Spinal cord (tissue), 10 donors: Measurements from ENCODE around the gene SLC25A11. TPM values are rescaled to one million over a fixed set of nuclear protein-coding genes. Genes with fewer than 3 reads are reported as not detected.
A peak's percentile ranks its signal among the peaks of the same experiment; 100 is the strongest.

Experiments
- DNase-seq, 6 donors: peaks; one replicate each; pipeline versions ENCODE4 v3.0.0 to v3.0.0-alpha.2; 2013 to 2015; ENCODE audit warnings: low spot score in 6 of 6, low read depth in 4 of 6
- H3K27ac ChIP-seq: one replicate; pipeline ENCODE4 v1.5.1; 2013; ENCODE audit warnings: low read depth, low read length, control low read depth
- H3K27me3 ChIP-seq: one replicate; pipeline ENCODE4 v1.6.1; 2013; ENCODE audit warnings: low read length; ENCODE audit not compliant: control insufficient read depth, insufficient read depth
- H3K36me3 ChIP-seq: one replicate; pipeline ENCODE4 v1.6.1; 2013; ENCODE audit warnings: low read length; ENCODE audit not compliant: control insufficient read depth, insufficient read depth
- H3K4me1 ChIP-seq: one replicate; pipeline ENCODE4 v1.6.1; 2013; ENCODE audit warnings: low read length; ENCODE audit not compliant: control insufficient read depth, insufficient read depth
- H3K4me3 ChIP-seq: one replicate; pipeline ENCODE4 v1.5.1; 2013; ENCODE audit warnings: low read depth, low read length, control low read depth
- H3K9me3 ChIP-seq: one replicate; pipeline ENCODE4 v1.6.1; 2013; ENCODE audit warnings: low read length; ENCODE audit not compliant: control insufficient read depth, insufficient read depth
- WGBS: methylation state at CpG from one replicate; pipeline ENCODE4 v1.1.5; 2013; ENCODE audit warnings: missing lambda C conversion rate; ENCODE audit not compliant: insufficient coverage; 5-methylcytosine and 5-hydroxymethylcytosine counted together
- polyA plus RNA-seq, 2 donors: library from polyadenylated mRNA; unstranded; fragments of 120-200 nt; gene quantifications; one replicate each; pipeline ENCODE4 v1.2.1, GENCODE V29; 2013; ENCODE audit not compliant: insufficient read length in 2 of 2
- total RNA-seq, 2 donors: library from RNA; depleted of rRNA in 1 of 2; stranded (reverse); fragments of 120-200 nt in 1 of 2; fragments of >200 nt in 1 of 2; gene quantifications; one replicate each; pipeline versions ENCODE4 v1.2.3 to v1.2.4, GENCODE V29; 2013 to 2014
- donor health status: healthy.

The SLC25A11 gene
- total and polyA plus RNA-seq, 4 donors, result 57.2 to 95.2 (median 73.5) TPM

GRCh38 chr17:4903051-4903818 is 36.6 kb downstream of the SLC25A11 start, which contains the start of gene CHRNE:
CHRNE (minus strand) TSS chr17:4903098; CDS start chr17:4903063, 35 bp downstream.
- peak in 5 of 6 donors; percentile 64 to 96 (median 71) for DNase-seq

GRCh38 chr17:4902540-4902939 is 37.3 kb downstream of the SLC25A11 start:
- Histone ChIP-seq H3K27me3 (peaks cover 41% of the 10 kb centered on the region), H3K36me3 (peaks cover 34% of the 10 kb centered on the region), H3K4me1 (peaks cover 52% of the 10 kb centered on the region), H3K4me3 (no peak overlapping the region), H3K27ac (no peak overlapping the region), H3K9me3 (no peaks in the 10 kb centered on the region)
- WGBS, result 76% methylated on average over 4 of the region's 8 CpGs
- no peak for DNase-seq

More at GRCh38 chr17:4903051-4903818, 36.6 kb downstream of the SLC25A11 start, which contains the start of gene CHRNE:
- H3K27ac ChIP-seq, result no peak within 1 kb of the TSS
- H3K4me3 ChIP-seq, result no peak within 1 kb of the TSS
- H3K9me3 ChIP-seq, result no peaks in the 10 kb centered on the region
- WGBS, result 32% methylated on average over 7 of the region's 10 CpGs
- H3K4me1 ChIP-seq, result peaks cover 54% of the 10 kb centered on the region
- peaks cover 28% of the 10 kb centered on the region for H3K36me3 ChIP-seq
- peaks cover 40% of the 10 kb centered on the region for H3K27me3 ChIP-seq

GRCh38 chr17:4901648-4902344 is 38.0 kb downstream of the SLC25A11 start:
- 48% methylated on average over 39 of the region's 48 CpGs for WGBS
- Histone ChIP-seq H3K9me3 (no peaks in the 10 kb centered on the region), H3K27ac (no peak overlapping the region), H3K4me1 (peaks cover 52% of the 10 kb centered on the region), H3K4me3 (no peak overlapping the region), H3K36me3 (peaks cover 42% of the 10 kb centered on the region), H3K27me3 (peaks cover 41% of the 10 kb centered on the region)
- peak in 2 of 6 donors; percentile 39 to 41 for DNase-seq

- no peaks in the 10 kb centered on the region for H3K9me3 ChIP-seq
- peaks cover 41% of the 10 kb centered on the region for H3K27me3 ChIP-seq
- H3K36me3 ChIP-seq, result peaks cover 48% of the 10 kb centered on the region
- H3K4me3 ChIP-seq, result peak overlapping the region; percentile 5
- WGBS, result 41% methylated on average over 37 of the region's 37 CpGs
- no peak overlapping the region for H3K27ac ChIP-seq
- no peak for DNase-seq
- peaks cover 52% of the 10 kb centered on the region for H3K4me1 ChIP-seq
These were observed 38.7 kb downstream of the SLC25A11 start for GRCh38 chr17:4901108-4901647.

- WGBS, result 15% methylated on average over 63 of the region's 65 CpGs
- H3K4me3 ChIP-seq, result peak overlapping the region; percentile 40
- no peaks in the 10 kb centered on the region for H3K9me3 ChIP-seq
- peaks cover 41% of the 10 kb centered on the region for H3K27me3 ChIP-seq
- peaks cover 55% of the 10 kb centered on the region for H3K36me3 ChIP-seq
- H3K27ac ChIP-seq, result no peak overlapping the region
- DNase-seq, result peak in 2 of 6 donors; percentile 38 to 79
- H3K4me1 ChIP-seq, result peaks cover 52% of the 10 kb centered on the region
These were observed 39.4 kb downstream of the SLC25A11 start for GRCh38 chr17:4900231-4901107.

- Histone ChIP-seq H3K4me1 (peaks cover 52% of the 10 kb centered on the region), H3K4me3 (peak within 1 kb of the TSS; percentile 40), H3K27me3 (peaks cover 41% of the 10 kb centered on the region), H3K36me3 (peaks cover 64% of the 10 kb centered on the region), H3K27ac (no peak within 1 kb of the TSS), H3K9me3 (no peaks in the 10 kb centered on the region)
- 13% methylated on average over 52 of the region's 60 CpGs for WGBS
- DNase-seq, result peak in 3 of 6 donors; percentile 45 to 90 (median 87)
These were observed 40.3 kb downstream of the SLC25A11 start, which contains the start of gene C17orf107 for GRCh38 chr17:4899341-4900230. C17orf107 (plus strand) TSS chr17:4899536; CDS start chr17:4899763, 227 bp downstream.

- H3K36me3 ChIP-seq, result peaks cover 70% of the 10 kb centered on the region
- H3K27ac ChIP-seq, result no peak overlapping the region
- H3K9me3 ChIP-seq, result no peaks in the 10 kb centered on the region
- no peak for DNase-seq
- 21% methylated on average over 34 of the region's 34 CpGs for WGBS
- H3K4me1 ChIP-seq, result peaks cover 52% of the 10 kb centered on the region
- no peak overlapping the region for H3K4me3 ChIP-seq
- peaks cover 39% of the 10 kb centered on the region for H3K27me3 ChIP-seq
These were observed 40.9 kb downstream of the SLC25A11 start for GRCh38 chr17:4898927-4899326.

GRCh38 chr17:4898351-4898750 is 41.5 kb downstream of the SLC25A11 start:
- peaks cover 52% of the 10 kb centered on the region for H3K4me1 ChIP-seq
- H3K9me3 ChIP-seq, result no peaks in the 10 kb centered on the region
- no peak overlapping the region for H3K27ac ChIP-seq
- no peak overlapping the region for H3K4me3 ChIP-seq
- H3K36me3 ChIP-seq, result peaks cover 76% of the 10 kb centered on the region
- WGBS, result 75% methylated on average over 3 of the region's 8 CpGs
- peaks cover 39% of the 10 kb centered on the region for H3K27me3 ChIP-seq
- no peak for DNase-seq
